ENCODE data around the gene TCF19. TPM values are rescaled to one million over a fixed set of nuclear protein-coding genes. Genes with fewer than 3 reads are reported as not detected.

Gene TCF19
- total and polyA plus RNA-seq, 10 of the 15 experiments (the other 5 are each of a cell fraction or from before 2014, with no cell fraction given): 7.7 to 103 (median 53.3) TPM

Small RNA genes within 50 kb of the gene (small RNA-seq; reads per million reads assigned to genes)
- not detected for gene POLR2LP1

Other genes starting within 250 kb of the TCF19 start
Only the 7 nearest of the 14 such genes appear.
- not detected in 2 replicates for gene C6orf15, start 46.0 kb upstream of the TCF19 start, total RNA-seq (2014; rRNA removed)
- gene C6orf15, start 46.0 kb upstream of the TCF19 start, total RNA-seq (2014; rRNA removed; fragmentation: Illumina TruSeq; extraction: Trizol): not detected in 2 replicates
- not detected in 2 replicates for gene C6orf15, start 46.0 kb upstream of the TCF19 start, total RNA-seq (2021)
- gene C6orf15, start 46.0 kb upstream of the TCF19 start, polyA plus RNA-seq (2011; rRNA removed): not detected in 2 replicates
- not detected in 2 replicates for gene C6orf15, start 46.0 kb upstream of the TCF19 start, polyA plus RNA-seq (2014; fragmentation: Illumina TruSeq; extraction: Trizol)
- gene C6orf15, start 46.0 kb upstream of the TCF19 start, polyA plus RNA-seq (2014; fragmentation: Nextera tagmentation; extraction: Ambion mirVana): not detected
- not detected in 2 replicates for gene C6orf15, start 46.0 kb upstream of the TCF19 start, polyA plus RNA-seq (2014; rRNA removed)
- not detected for gene C6orf15, start 46.0 kb upstream of the TCF19 start, polyA plus RNA-seq (2016; fragmentation: Nextera tagmentation; extraction: Ambion mirVana)
- not detected in 2 replicates for gene PSORS1C1, start 43.8 kb upstream of the TCF19 start, total RNA-seq (2014; rRNA removed)
- not detected in 2 replicates for gene PSORS1C1, start 43.8 kb upstream of the TCF19 start, total RNA-seq (2014; rRNA removed; fragmentation: Illumina TruSeq; extraction: Trizol)
- 0.64 TPM in 1 of 2 replicates, not detected in the other for gene PSORS1C1, start 43.8 kb upstream of the TCF19 start, total RNA-seq (2021)
- gene PSORS1C1, start 43.8 kb upstream of the TCF19 start, polyA plus RNA-seq (2011; rRNA removed): 0.10 and 0.15 TPM in 2 replicates
- gene PSORS1C1, start 43.8 kb upstream of the TCF19 start, polyA plus RNA-seq (2014; fragmentation: Illumina TruSeq; extraction: Trizol): 0.57 TPM in 1 of 2 replicates, not detected in the other
- under 1 TPM; 0.13 to 0.20 TPM for gene PSORS1C1, start 43.8 kb upstream of the TCF19 start, polyA plus RNA-seq (2014; fragmentation: Nextera tagmentation; extraction: Ambion mirVana)
- not detected in 2 replicates for gene PSORS1C1, start 43.8 kb upstream of the TCF19 start, polyA plus RNA-seq (2014; rRNA removed)
- under 1 TPM in 1 of 2 experiments, not detected in 1; 1.00 TPM for gene PSORS1C1, start 43.8 kb upstream of the TCF19 start, polyA plus RNA-seq (2016; fragmentation: Nextera tagmentation; extraction: Ambion mirVana)
- gene CDSN, start 38.1 kb upstream of the TCF19 start, total RNA-seq (2014; rRNA removed): not detected in 2 replicates
- gene CDSN, start 38.1 kb upstream of the TCF19 start, total RNA-seq (2014; rRNA removed; fragmentation: Illumina TruSeq; extraction: Trizol): not detected in 2 replicates
- gene CDSN, start 38.1 kb upstream of the TCF19 start, total RNA-seq (2021): not detected in 2 replicates
- gene CDSN, start 38.1 kb upstream of the TCF19 start, polyA plus RNA-seq (2011; rRNA removed): not detected in 2 replicates
- gene CDSN, start 38.1 kb upstream of the TCF19 start, polyA plus RNA-seq (2014; fragmentation: Illumina TruSeq; extraction: Trizol): 0.01 TPM in 1 of 2 replicates, not detected in the other
- not detected for gene CDSN, start 38.1 kb upstream of the TCF19 start, polyA plus RNA-seq (2014; fragmentation: Nextera tagmentation; extraction: Ambion mirVana)
- not detected in 2 replicates for gene CDSN, start 38.1 kb upstream of the TCF19 start, polyA plus RNA-seq (2014; rRNA removed)
- not detected for gene CDSN, start 38.1 kb upstream of the TCF19 start, polyA plus RNA-seq (2016; fragmentation: Nextera tagmentation; extraction: Ambion mirVana)
- gene PSORS1C2, start 19.5 kb upstream of the TCF19 start, total RNA-seq (2014; rRNA removed): not detected in 2 replicates
- gene PSORS1C2, start 19.5 kb upstream of the TCF19 start, total RNA-seq (2014; rRNA removed; fragmentation: Illumina TruSeq; extraction: Trizol): not detected in 2 replicates
- gene PSORS1C2, start 19.5 kb upstream of the TCF19 start, total RNA-seq (2021): not detected in 2 replicates
- gene PSORS1C2, start 19.5 kb upstream of the TCF19 start, polyA plus RNA-seq (2011; rRNA removed): not detected in 2 replicates
- not detected in 2 replicates for gene PSORS1C2, start 19.5 kb upstream of the TCF19 start, polyA plus RNA-seq (2014; fragmentation: Illumina TruSeq; extraction: Trizol)
- not detected for gene PSORS1C2, start 19.5 kb upstream of the TCF19 start, polyA plus RNA-seq (2014; fragmentation: Nextera tagmentation; extraction: Ambion mirVana)
- not detected in 2 replicates for gene PSORS1C2, start 19.5 kb upstream of the TCF19 start, polyA plus RNA-seq (2014; rRNA removed)
- gene PSORS1C2, start 19.5 kb upstream of the TCF19 start, polyA plus RNA-seq (2016; fragmentation: Nextera tagmentation; extraction: Ambion mirVana): not detected
- gene CCHCR1, start 787 bp upstream of the TCF19 start, total RNA-seq (2014; rRNA removed): 26.7 and 30.2 TPM in 2 replicates
- gene CCHCR1, start 787 bp upstream of the TCF19 start, total RNA-seq (2014; rRNA removed; fragmentation: Illumina TruSeq; extraction: Trizol): 19.1 and 24.2 TPM in 2 replicates
- 35.0 and 36.8 TPM in 2 replicates for gene CCHCR1, start 787 bp upstream of the TCF19 start, total RNA-seq (2021)
- 9.4 and 15.3 TPM in 2 replicates for gene CCHCR1, start 787 bp upstream of the TCF19 start, polyA plus RNA-seq (2011; rRNA removed)
- 21.7 and 22.6 TPM in 2 replicates for gene CCHCR1, start 787 bp upstream of the TCF19 start, polyA plus RNA-seq (2014; fragmentation: Illumina TruSeq; extraction: Trizol)
- gene CCHCR1, start 787 bp upstream of the TCF19 start, polyA plus RNA-seq (2014; fragmentation: Nextera tagmentation; extraction: Ambion mirVana): 1 to 10 TPM; 1.0 to 1.4 TPM
- gene CCHCR1, start 787 bp upstream of the TCF19 start, polyA plus RNA-seq (2014; rRNA removed): 34.9 and 35.2 TPM in 2 replicates
- 10 to 100 TPM; 31.4 to 34.5 TPM for gene CCHCR1, start 787 bp upstream of the TCF19 start, polyA plus RNA-seq (2016; fragmentation: Nextera tagmentation; extraction: Ambion mirVana)
- 3.1 and 4.1 TPM in 2 replicates for gene POU5F1, start 12.1 kb downstream of the TCF19 start, total RNA-seq (2014; rRNA removed)
- gene POU5F1, start 12.1 kb downstream of the TCF19 start, total RNA-seq (2014; rRNA removed; fragmentation: Illumina TruSeq; extraction: Trizol): 4.5 and 5.3 TPM in 2 replicates
- 2.0 and 3.7 TPM in 2 replicates for gene POU5F1, start 12.1 kb downstream of the TCF19 start, total RNA-seq (2021)
- gene POU5F1, start 12.1 kb downstream of the TCF19 start, polyA plus RNA-seq (2011; rRNA removed): 2.3 and 2.5 TPM in 2 replicates
- gene POU5F1, start 12.1 kb downstream of the TCF19 start, polyA plus RNA-seq (2014; fragmentation: Illumina TruSeq; extraction: Trizol): 2.1 and 4.8 TPM in 2 replicates
- gene POU5F1, start 12.1 kb downstream of the TCF19 start, polyA plus RNA-seq (2014; fragmentation: Nextera tagmentation; extraction: Ambion mirVana): 1 to 10 TPM; 1.4 to 2.7 TPM
- gene POU5F1, start 12.1 kb downstream of the TCF19 start, polyA plus RNA-seq (2014; rRNA removed): 3.7 and 5.5 TPM in 2 replicates
- gene POU5F1, start 12.1 kb downstream of the TCF19 start, polyA plus RNA-seq (2016; fragmentation: Nextera tagmentation; extraction: Ambion mirVana): 1 to 10 TPM; 1.8 to 2.0 TPM
- gene HLA-C, start 113.5 kb downstream of the TCF19 start, total RNA-seq (2014; rRNA removed): 1,016 and 1,050 TPM in 2 replicates
- 360 and 377 TPM in 2 replicates for gene HLA-C, start 113.5 kb downstream of the TCF19 start, total RNA-seq (2014; rRNA removed; fragmentation: Illumina TruSeq; extraction: Trizol)
- 1,014 and 1,087 TPM in 2 replicates for gene HLA-C, start 113.5 kb downstream of the TCF19 start, total RNA-seq (2021)
- gene HLA-C, start 113.5 kb downstream of the TCF19 start, polyA plus RNA-seq (2011; rRNA removed): 679 and 1,092 TPM in 2 replicates
- gene HLA-C, start 113.5 kb downstream of the TCF19 start, polyA plus RNA-seq (2014; fragmentation: Illumina TruSeq; extraction: Trizol): 301 and 341 TPM in 2 replicates
- gene HLA-C, start 113.5 kb downstream of the TCF19 start, polyA plus RNA-seq (2014; fragmentation: Nextera tagmentation; extraction: Ambion mirVana): 100 to 1,000 TPM; 121 to 379 TPM
- 1,027 and 1,150 TPM in 2 replicates for gene HLA-C, start 113.5 kb downstream of the TCF19 start, polyA plus RNA-seq (2014; rRNA removed)
- gene HLA-C, start 113.5 kb downstream of the TCF19 start, polyA plus RNA-seq (2016; fragmentation: Nextera tagmentation; extraction: Ambion mirVana): 100 to 1,000 TPM; 764 to 848 TPM

Measured in GM12878 (cell line).